NB4 (cell line): ENCODE data around the gene KIF22.

Experiments used
- DNase-seq: peaks from one replicate; pipeline ENCODE4 v3.0.0; 2010; ENCODE audit warnings: low read depth
- H3K4me3 ChIP-seq: one replicate; pipeline ENCODE4 v1.5.1; 2011; ENCODE audit warnings: mild to moderate bottlenecking, low read depth, low read length, moderate library complexity
- CTCF ChIP-seq: IDR thresholded peaks from one replicate; pipeline ENCODE4 v1.5.1; 2012; ENCODE audit warnings: low read depth, low read length
- MAX ChIP-seq: IDR thresholded peaks from 2 replicates; pipeline ENCODE4 v1.6.1; 2011; ENCODE audit warnings: low read depth, low read length
- MYC ChIP-seq: IDR thresholded peaks from 2 replicates; pipeline ENCODE4 v1.6.1; 2011; ENCODE audit warnings: low read depth, low read length
- POLR2A ChIP-seq: IDR thresholded peaks from 2 replicates; pipeline ENCODE4 v1.6.1; 2011; ENCODE audit warnings: mild to moderate bottlenecking; ENCODE audit not compliant: insufficient read length; ENCODE audit errors: extremely low read depth

KIF22 gene

GRCh38 chr16:29835926-29836325, 45.4 kb downstream of the KIF22 start:
- DNase-seq: no peak
- H3K4me3 ChIP-seq: no peak overlapping the region
- TF ChIP-seq MYC (no peak), MAX (no peak), CTCF (no peak), POLR2A (no peak)

- TF ChIP-seq MYC (no peak), CTCF (no peak), POLR2A (no peak), MAX (no peak)
- no peak overlapping the region for H3K4me3 ChIP-seq
- DNase-seq: no peak
These were observed 46.1 kb downstream of the KIF22 start for GRCh38 chr16:29836623-29837022.

GRCh38 chr16:29837841-29838240, 47.3 kb downstream of the KIF22 start:
- H3K4me3 ChIP-seq: no peak overlapping the region
- TF ChIP-seq MAX: no peak
- no peak for TF ChIP-seq CTCF
- no peak for TF ChIP-seq MYC
- no peak for TF ChIP-seq POLR2A
- DNase-seq: no peak

GRCh38 chr16:29839822-29840221, 49.3 kb downstream of the KIF22 start:
- no peak for DNase-seq
- no peak overlapping the region for H3K4me3 ChIP-seq
- TF ChIP-seq MYC: no peak
- no peak for TF ChIP-seq MAX
- no peak for TF ChIP-seq CTCF
- no peak for TF ChIP-seq POLR2A

- H3K4me3 ChIP-seq: no peak overlapping the region
- DNase-seq: no peak
- TF ChIP-seq MYC (no peak), MAX (no peak), POLR2A (no peak), CTCF (no peak)
These were observed 49.7 kb downstream of the KIF22 start for GRCh38 chr16:29840240-29840639.

GRCh38 chr16:29841631-29842030, 51.1 kb downstream of the KIF22 start:
- no peak for TF ChIP-seq MAX
- no peak for TF ChIP-seq MYC
- no peak for TF ChIP-seq CTCF
- no peak for TF ChIP-seq POLR2A
- H3K4me3 ChIP-seq: no peak overlapping the region
- DNase-seq: no peak
